GM06990 (cell line): Measurements from ENCODE around the gene RTP5.
"Not testable (repeated sequence)": the region's sequence is repeated elsewhere in the genome, so short reads cannot be mapped to it uniquely, and the experiment has no call there.

Experiments used
- DNase-seq: peaks from one replicate; pipeline ENCODE4 v3.0.0-alpha.2; 2011; ENCODE audit not compliant: insufficient read length; ENCODE audit errors: extremely low read depth
- H3K27me3 ChIP-seq: replicated peaks from 2 replicates; pipeline ENCODE4 v1.6.0; 2011; ENCODE audit warnings: low read length; ENCODE audit not compliant: control insufficient read depth, insufficient read depth
- H3K36me3 ChIP-seq: 2 replicates; pipeline ENCODE4 v1.5.1; 2011; ENCODE audit warnings: low read length; ENCODE audit not compliant: control insufficient read depth, insufficient read depth
- H3K4me3 ChIP-seq: replicated peaks from 2 replicates; pipeline ENCODE4 v1.5.1; 2011; ENCODE audit warnings: low read depth, mild to moderate bottlenecking, control low read depth, low read length
- CTCF ChIP-seq: IDR thresholded peaks from 2 replicates; pipeline ENCODE4 v1.5.1; 2011; ENCODE audit warnings: low read length, control low read depth, mild to moderate bottlenecking, inconsistent platforms; ENCODE audit not compliant: insufficient read depth, poor library complexity, severe bottlenecking

Gene RTP5

GRCh38 chr2:241906826-241907570 lies 37.5 kb downstream of the RTP5 start:
- Histone ChIP-seq H3K36me3 (no peaks in the 10 kb centered on the region), H3K4me3 (no peak overlapping the region), H3K27me3 (no peaks in the 10 kb centered on the region)
- no peak for TF ChIP-seq CTCF
- no peak for DNase-seq

- H3K36me3 ChIP-seq, H3K27me3 ChIP-seq, H3K4me3 ChIP-seq, DNase-seq: not testable (repeated sequence)
These were observed 38.3 kb downstream of the RTP5 start for GRCh38 chr2:241907831-241908230.

GRCh38 chr2:241908686-241909420 lies 39.3 kb downstream of the RTP5 start:
- TF ChIP-seq CTCF: no peak
- no peaks in the 10 kb centered on the region for H3K36me3 ChIP-seq
- no peaks in the 10 kb centered on the region for H3K27me3 ChIP-seq
- H3K4me3 ChIP-seq: no peak overlapping the region
- DNase-seq: no peak

- H3K4me3 ChIP-seq: no peak overlapping the region
- no peaks in the 10 kb centered on the region for H3K27me3 ChIP-seq
- H3K36me3 ChIP-seq: no peaks in the 10 kb centered on the region
- TF ChIP-seq CTCF: no peak
- no peak for DNase-seq
These were observed 40.2 kb downstream of the RTP5 start for GRCh38 chr2:241909769-241910168.

GRCh38 chr2:241910604-241911520 lies 41.3 kb downstream of the RTP5 start:
- DNase-seq: no peak
- no peaks in the 10 kb centered on the region for H3K27me3 ChIP-seq
- no peaks in the 10 kb centered on the region for H3K36me3 ChIP-seq
- no peak overlapping the region for H3K4me3 ChIP-seq
- TF ChIP-seq CTCF: no peak
